GM23338 (cell line): ENCODE data around the gene IL36RN. TPM values are rescaled to one million over a fixed set of nuclear protein-coding genes. Genes with fewer than 3 reads are reported as not detected.

ENCODE experiments used
- ATAC-seq: fragments of 200-7000 bp; cut with Tn5 transposase; 3 replicates; pipeline ENCODE4 v1.9.1; 2020
- DNase-seq: peaks from one replicate; pipeline ENCODE4 v3.0.0-alpha.2; 2015; ENCODE audit warnings: low spot score
- H2AFZ ChIP-seq: fragments of 200-600 bp; sonication (generic); 2 replicates; pipeline ENCODE4 v1.8.0; 2016; ENCODE audit warnings: antibody characterized with exemption, mild to moderate bottlenecking, moderate library complexity
- H3F3A ChIP-seq: fragments of 200-600 bp; sonication (generic); replicated peaks from 2 replicates; pipeline ENCODE4 v1.8.0; 2017; ENCODE audit warnings: antibody characterized with exemption, mixed run types, low read depth
- H3K27ac ChIP-seq: fragments of 200-600 bp; sonication (generic); 2 replicates; pipeline ENCODE4 v1.6.1; 2016; ENCODE audit warnings: low read depth
- H3K27me3 ChIP-seq: fragments of 200-600 bp; sonication (generic); 2 replicates; pipeline ENCODE4 v1.8.0; 2016; ENCODE audit warnings: mild to moderate bottlenecking, mixed run types, moderate library complexity; ENCODE audit not compliant: insufficient read depth
- H3K36me3 ChIP-seq: fragments of 200-600 bp; sonication (generic); 2 replicates; pipeline ENCODE4 v1.8.0; 2016; ENCODE audit warnings: mild to moderate bottlenecking; ENCODE audit not compliant: insufficient read depth
- H3K4me1 ChIP-seq: fragments of 200-600 bp; sonication (generic); 2 replicates; pipeline ENCODE4 v1.8.0; 2016; ENCODE audit warnings: mild to moderate bottlenecking, moderate library complexity; ENCODE audit not compliant: insufficient read depth
- H3K4me2 ChIP-seq: fragments of 200-600 bp; sonication (generic); 2 replicates; pipeline ENCODE4 v1.7.1; 2017; ENCODE audit warnings: mixed run types
- H3K4me3 ChIP-seq: fragments of 200-600 bp; sonication (generic); 2 replicates; pipeline ENCODE4 v1.6.1; 2016; ENCODE audit warnings: mixed run types
- H3K79me2 ChIP-seq: fragments of 200-600 bp; sonication (generic); replicated peaks from 2 replicates; pipeline ENCODE4 v1.8.0; 2017; ENCODE audit warnings: mild to moderate bottlenecking; ENCODE audit not compliant: insufficient read depth
- H3K9me2 ChIP-seq: fragments of 200-600 bp; sonication (generic); 2 replicates; pipeline ENCODE4 v1.8.0; 2017; ENCODE audit not compliant: insufficient read depth
- H4K20me1 ChIP-seq: fragments of 200-600 bp; sonication (generic); replicated peaks from 2 replicates; pipeline ENCODE4 v1.8.0; 2017; ENCODE audit warnings: mild to moderate bottlenecking; ENCODE audit not compliant: insufficient read depth
- H3K27ac Mint-ChIP-seq: 2 replicates; pipeline ENCODE4 v1.8.0; 2020; ENCODE audit warnings: inconsistent platforms, mild to moderate bottlenecking, moderate library complexity, mixed read lengths
- H3K27me3 Mint-ChIP-seq: 3 replicates; pipeline ENCODE4 v1.8.0; 2022; ENCODE audit warnings: low read depth, mild to moderate bottlenecking, moderate library complexity, mixed read lengths, inconsistent platforms; ENCODE audit not compliant: insufficient read depth, poor library complexity
- H3K36me3 Mint-ChIP-seq: 3 replicates; pipeline ENCODE4 v1.8.0; 2021; ENCODE audit warnings: low read depth, mild to moderate bottlenecking, inconsistent platforms, moderate library complexity, mixed read lengths
- H3K4me1 Mint-ChIP-seq: 3 replicates; pipeline ENCODE4 v1.8.0; 2020; ENCODE audit warnings: mild to moderate bottlenecking, inconsistent platforms, mixed read lengths
- H3K4me3 Mint-ChIP-seq: 3 replicates; pipeline ENCODE4 v1.8.0; 2021; ENCODE audit warnings: moderate library complexity, mild to moderate bottlenecking, inconsistent platforms, mixed read lengths
- H3K9me3 Mint-ChIP-seq: 3 replicates; pipeline ENCODE4 v1.8.0; 2020; ENCODE audit warnings: moderate library complexity, mild to moderate bottlenecking, inconsistent platforms, mixed read lengths
- CREB1 ChIP-seq: fragments of 250-450 bp; sonication (Bioruptor Pico); IDR thresholded peaks from 2 replicates; pipeline ENCODE4 v1.5.0; 2020; ENCODE audit warnings: low read depth, mild to moderate bottlenecking, moderate library complexity
- ETS1 ChIP-seq: IDR thresholded peaks from 2 replicates; pipeline ENCODE4 v1.6.1; 2016; ENCODE audit warnings: antibody characterized with exemption
- EZH2 ChIP-seq: fragments of 200-600 bp; sonication (generic); IDR thresholded peaks from one replicate; pipeline ENCODE4 v1.8.0; 2017; ENCODE audit warnings: antibody characterized with exemption, mild to moderate bottlenecking, low read depth; ENCODE audit not compliant: unreplicated experiment
- EZH2phosphoT487 ChIP-seq: fragments of 200-600 bp; sonication (generic); IDR thresholded peaks from one replicate; pipeline ENCODE4 v1.8.1; 2018; ENCODE audit warnings: antibody characterized with exemption; ENCODE audit not compliant: unreplicated experiment
- JUNB ChIP-seq: IDR thresholded peaks from one replicate; pipeline ENCODE4 v1.6.1; 2016; ENCODE audit warnings: antibody characterized with exemption; ENCODE audit not compliant: unreplicated experiment
- NANOG ChIP-seq: IDR thresholded peaks from 2 replicates; pipeline ENCODE4 v1.6.1; 2016; ENCODE audit warnings: antibody characterized with exemption, borderline replicate concordance
- POLR2AphosphoS5 ChIP-seq: IDR thresholded peaks from 2 replicates; pipeline ENCODE4 v1.6.1; 2016; ENCODE audit warnings: antibody characterized with exemption, low read depth
- STAT1 ChIP-seq: IDR thresholded peaks from one replicate; pipeline ENCODE4 v1.6.1; 2016; ENCODE audit warnings: antibody characterized with exemption; ENCODE audit not compliant: unreplicated experiment
- ZNF114 ChIP-seq: fragments of 250-450 bp; sonication (Bioruptor Pico); IDR thresholded peaks from 2 replicates; pipeline ENCODE4 v1.5.0; 2020; ENCODE audit warnings: mild to moderate bottlenecking, moderate library complexity
- ZNF331 ChIP-seq: fragments of 250-450 bp; sonication (Bioruptor Pico); IDR thresholded peaks from 2 replicates; pipeline ENCODE4 v1.5.0; 2020; ENCODE audit warnings: low read depth, mild to moderate bottlenecking, moderate library complexity
- polyA plus RNA-seq: library from polyadenylated mRNA; unstranded; fragments of >200 nt; fragmentation: Nextera tagmentation; extraction: Ambion mirVana; gene quantifications from 2 replicates; pipeline ENCODE4 v1.2.1, GENCODE V29; 2016
- total RNA-seq: library from RNA; depleted of rRNA; stranded (reverse); fragments of >200 nt; shearing (Covaris generic); gene quantifications from 2 replicates; pipeline ENCODE4 v1.2.3, GENCODE V29; 2014
- TF ChIP-seq, protein P1 (sequence below): IDR thresholded peaks from one replicate; pipeline ENCODE4 v1.6.1; 2018; ENCODE audit warnings: antibody characterized with exemption; ENCODE audit not compliant: unreplicated experiment
- TF ChIP-seq, protein P2 (sequence below), 2 experiments: fragments of 200-600 bp in 1 of 2; sonication (generic) in 1 of 2; conservative IDR thresholded peaks; 2 replicates each; pipeline versions ENCODE4 v1.5.1 to v1.6.1; 2016 to 2017; ENCODE audit warnings: antibody characterized with exemption in 2 of 2, low read depth in 2 of 2, mild to moderate bottlenecking in 2 of 2, moderate library complexity in 1 of 2
- TF ChIP-seq, protein P3 (sequence below): fragments of 250-450 bp; sonication (Bioruptor Pico); IDR thresholded peaks from 2 replicates; pipeline ENCODE4 v1.5.0; 2020; ENCODE audit warnings: mild to moderate bottlenecking, moderate library complexity

IL36RN gene
- total and polyA plus RNA-seq, 2 experiments from 2014 or later = not detected

DNA sequence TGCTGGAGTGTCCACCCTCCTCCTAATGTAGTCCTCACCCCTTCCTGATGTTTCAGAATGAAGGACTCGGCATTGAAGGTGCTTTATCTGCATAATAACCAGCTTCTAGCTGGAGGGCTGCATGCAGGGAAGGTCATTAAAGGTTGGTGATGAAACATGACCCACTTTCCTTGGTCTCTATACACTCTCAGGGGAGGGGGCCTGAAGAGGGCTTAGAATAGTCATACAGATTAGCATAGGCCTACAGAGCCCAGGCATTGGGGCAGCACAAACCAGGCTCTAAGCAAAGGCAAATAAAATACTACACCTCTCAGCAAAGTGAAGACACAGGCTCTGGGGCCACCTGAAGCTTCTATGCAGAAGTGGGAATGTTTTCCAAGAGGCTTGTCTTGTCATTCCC, 1.8 kb downstream of the IL36RN start:
- no peak overlapping the region for H3K27ac ChIP-seq
- H3K4me3 ChIP-seq = no peak overlapping the region
- no peak overlapping the region for H3K4me2 ChIP-seq
- no peaks in the 10 kb centered on the region for H3K4me1 ChIP-seq
- no peaks in the 10 kb centered on the region for H3K9me2 ChIP-seq
- TF ChIP-seq ZNF331 (no peak), CREB1 (no peak), JUNB (no peak), STAT1 (no peak), ZNF114 (CRISPR knock-in tag) (no peak), ETS1 (no peak), EZH2 (no peak), NANOG (no peak), EZH2phosphoT487 (no peak), POLR2AphosphoS5 (no peak)
- TF ChIP-seq, protein P1, sequence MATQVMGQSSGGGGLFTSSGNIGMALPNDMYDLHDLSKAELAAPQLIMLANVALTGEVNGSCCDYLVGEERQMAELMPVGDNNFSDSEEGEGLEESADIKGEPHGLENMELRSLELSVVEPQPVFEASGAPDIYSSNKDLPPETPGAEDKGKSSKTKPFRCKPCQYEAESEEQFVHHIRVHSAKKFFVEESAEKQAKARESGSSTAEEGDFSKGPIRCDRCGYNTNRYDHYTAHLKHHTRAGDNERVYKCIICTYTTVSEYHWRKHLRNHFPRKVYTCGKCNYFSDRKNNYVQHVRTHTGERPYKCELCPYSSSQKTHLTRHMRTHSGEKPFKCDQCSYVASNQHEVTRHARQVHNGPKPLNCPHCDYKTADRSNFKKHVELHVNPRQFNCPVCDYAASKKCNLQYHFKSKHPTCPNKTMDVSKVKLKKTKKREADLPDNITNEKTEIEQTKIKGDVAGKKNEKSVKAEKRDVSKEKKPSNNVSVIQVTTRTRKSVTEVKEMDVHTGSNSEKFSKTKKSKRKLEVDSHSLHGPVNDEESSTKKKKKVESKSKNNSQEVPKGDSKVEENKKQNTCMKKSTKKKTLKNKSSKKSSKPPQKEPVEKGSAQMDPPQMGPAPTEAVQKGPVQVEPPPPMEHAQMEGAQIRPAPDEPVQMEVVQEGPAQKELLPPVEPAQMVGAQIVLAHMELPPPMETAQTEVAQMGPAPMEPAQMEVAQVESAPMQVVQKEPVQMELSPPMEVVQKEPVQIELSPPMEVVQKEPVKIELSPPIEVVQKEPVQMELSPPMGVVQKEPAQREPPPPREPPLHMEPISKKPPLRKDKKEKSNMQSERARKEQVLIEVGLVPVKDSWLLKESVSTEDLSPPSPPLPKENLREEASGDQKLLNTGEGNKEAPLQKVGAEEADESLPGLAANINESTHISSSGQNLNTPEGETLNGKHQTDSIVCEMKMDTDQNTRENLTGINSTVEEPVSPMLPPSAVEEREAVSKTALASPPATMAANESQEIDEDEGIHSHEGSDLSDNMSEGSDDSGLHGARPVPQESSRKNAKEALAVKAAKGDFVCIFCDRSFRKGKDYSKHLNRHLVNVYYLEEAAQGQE = no peak
- TF ChIP-seq, protein P2, sequence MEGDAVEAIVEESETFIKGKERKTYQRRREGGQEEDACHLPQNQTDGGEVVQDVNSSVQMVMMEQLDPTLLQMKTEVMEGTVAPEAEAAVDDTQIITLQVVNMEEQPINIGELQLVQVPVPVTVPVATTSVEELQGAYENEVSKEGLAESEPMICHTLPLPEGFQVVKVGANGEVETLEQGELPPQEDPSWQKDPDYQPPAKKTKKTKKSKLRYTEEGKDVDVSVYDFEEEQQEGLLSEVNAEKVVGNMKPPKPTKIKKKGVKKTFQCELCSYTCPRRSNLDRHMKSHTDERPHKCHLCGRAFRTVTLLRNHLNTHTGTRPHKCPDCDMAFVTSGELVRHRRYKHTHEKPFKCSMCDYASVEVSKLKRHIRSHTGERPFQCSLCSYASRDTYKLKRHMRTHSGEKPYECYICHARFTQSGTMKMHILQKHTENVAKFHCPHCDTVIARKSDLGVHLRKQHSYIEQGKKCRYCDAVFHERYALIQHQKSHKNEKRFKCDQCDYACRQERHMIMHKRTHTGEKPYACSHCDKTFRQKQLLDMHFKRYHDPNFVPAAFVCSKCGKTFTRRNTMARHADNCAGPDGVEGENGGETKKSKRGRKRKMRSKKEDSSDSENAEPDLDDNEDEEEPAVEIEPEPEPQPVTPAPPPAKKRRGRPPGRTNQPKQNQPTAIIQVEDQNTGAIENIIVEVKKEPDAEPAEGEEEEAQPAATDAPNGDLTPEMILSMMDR (conservative IDR thresholded peaks at IDR 0.05; ENCODE audit: low read depth in 2 of 2) = no peak
- TF ChIP-seq, protein P3, sequence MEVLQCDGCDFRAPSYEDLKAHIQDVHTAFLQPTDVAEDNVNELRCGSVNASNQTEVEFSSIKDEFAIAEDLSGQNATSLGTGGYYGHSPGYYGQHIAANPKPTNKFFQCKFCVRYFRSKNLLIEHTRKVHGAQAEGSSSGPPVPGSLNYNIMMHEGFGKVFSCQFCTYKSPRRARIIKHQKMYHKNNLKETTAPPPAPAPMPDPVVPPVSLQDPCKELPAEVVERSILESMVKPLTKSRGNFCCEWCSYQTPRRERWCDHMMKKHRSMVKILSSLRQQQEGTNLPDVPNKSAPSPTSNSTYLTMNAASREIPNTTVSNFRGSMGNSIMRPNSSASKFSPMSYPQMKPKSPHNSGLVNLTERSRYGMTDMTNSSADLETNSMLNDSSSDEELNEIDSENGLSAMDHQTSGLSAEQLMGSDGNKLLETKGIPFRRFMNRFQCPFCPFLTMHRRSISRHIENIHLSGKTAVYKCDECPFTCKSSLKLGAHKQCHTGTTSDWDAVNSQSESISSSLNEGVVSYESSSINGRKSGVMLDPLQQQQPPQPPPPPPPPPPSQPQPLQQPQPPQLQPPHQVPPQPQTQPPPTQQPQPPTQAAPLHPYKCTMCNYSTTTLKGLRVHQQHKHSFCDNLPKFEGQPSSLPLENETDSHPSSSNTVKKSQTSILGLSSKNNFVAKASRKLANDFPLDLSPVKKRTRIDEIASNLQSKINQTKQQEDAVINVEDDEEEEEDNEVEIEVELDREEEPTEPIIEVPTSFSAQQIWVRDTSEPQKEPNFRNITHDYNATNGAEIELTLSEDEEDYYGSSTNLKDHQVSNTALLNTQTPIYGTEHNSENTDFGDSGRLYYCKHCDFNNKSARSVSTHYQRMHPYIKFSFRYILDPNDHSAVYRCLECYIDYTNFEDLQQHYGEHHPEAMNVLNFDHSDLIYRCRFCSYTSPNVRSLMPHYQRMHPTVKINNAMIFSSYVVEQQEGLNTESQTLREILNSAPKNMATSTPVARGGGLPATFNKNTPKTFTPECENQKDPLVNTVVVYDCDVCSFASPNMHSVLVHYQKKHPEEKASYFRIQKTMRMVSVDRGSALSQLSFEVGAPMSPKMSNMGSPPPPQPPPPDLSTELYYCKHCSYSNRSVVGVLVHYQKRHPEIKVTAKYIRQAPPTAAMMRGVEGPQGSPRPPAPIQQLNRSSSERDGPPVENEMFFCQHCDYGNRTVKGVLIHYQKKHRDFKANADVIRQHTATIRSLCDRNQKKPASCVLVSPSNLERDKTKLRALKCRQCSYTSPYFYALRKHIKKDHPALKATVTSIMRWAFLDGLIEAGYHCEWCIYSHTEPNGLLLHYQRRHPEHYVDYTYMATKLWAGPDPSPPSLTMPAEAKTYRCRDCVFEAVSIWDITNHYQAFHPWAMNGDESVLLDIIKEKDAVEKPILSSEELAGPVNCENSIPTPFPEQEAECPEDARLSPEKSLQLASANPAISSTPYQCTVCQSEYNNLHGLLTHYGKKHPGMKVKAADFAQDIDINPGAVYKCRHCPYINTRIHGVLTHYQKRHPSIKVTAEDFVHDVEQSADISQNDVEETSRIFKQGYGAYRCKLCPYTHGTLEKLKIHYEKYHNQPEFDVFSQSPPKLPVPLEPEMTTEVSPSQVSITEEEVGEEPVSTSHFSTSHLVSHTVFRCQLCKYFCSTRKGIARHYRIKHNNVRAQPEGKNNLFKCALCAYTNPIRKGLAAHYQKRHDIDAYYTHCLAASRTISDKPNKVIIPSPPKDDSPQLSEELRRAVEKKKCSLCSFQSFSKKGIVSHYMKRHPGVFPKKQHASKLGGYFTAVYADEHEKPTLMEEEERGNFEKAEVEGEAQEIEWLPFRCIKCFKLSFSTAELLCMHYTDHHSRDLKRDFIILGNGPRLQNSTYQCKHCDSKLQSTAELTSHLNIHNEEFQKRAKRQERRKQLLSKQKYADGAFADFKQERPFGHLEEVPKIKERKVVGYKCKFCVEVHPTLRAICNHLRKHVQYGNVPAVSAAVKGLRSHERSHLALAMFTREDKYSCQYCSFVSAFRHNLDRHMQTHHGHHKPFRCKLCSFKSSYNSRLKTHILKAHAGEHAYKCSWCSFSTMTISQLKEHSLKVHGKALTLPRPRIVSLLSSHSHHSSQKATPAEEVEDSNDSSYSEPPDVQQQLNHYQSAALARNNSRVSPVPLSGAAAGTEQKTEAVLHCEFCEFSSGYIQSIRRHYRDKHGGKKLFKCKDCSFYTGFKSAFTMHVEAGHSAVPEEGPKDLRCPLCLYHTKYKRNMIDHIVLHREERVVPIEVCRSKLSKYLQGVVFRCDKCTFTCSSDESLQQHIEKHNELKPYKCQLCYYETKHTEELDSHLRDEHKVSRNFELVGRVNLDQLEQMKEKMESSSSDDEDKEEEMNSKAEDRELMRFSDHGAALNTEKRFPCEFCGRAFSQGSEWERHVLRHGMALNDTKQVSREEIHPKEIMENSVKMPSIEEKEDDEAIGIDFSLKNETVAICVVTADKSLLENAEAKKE (CRISPR knock-in tag) = no peak
- no peaks in the 10 kb centered on the region for H3F3A ChIP-seq
- ATAC-seq (peak; percentile 75), DNase-seq (no peak)
- no peak overlapping the region for H3K27ac Mint-ChIP-seq
- H3K79me2 ChIP-seq = no peaks in the 10 kb centered on the region
- no peak overlapping the region for H3K4me3 Mint-ChIP-seq
- H3K27me3 Mint-ChIP-seq = peaks cover 6% of the 10 kb centered on the region
- H3K36me3 Mint-ChIP-seq = no peaks in the 10 kb centered on the region; the same call in 2 of the 3 replicates
- H4K20me1 ChIP-seq = no peaks in the 10 kb centered on the region
- H3K27me3 ChIP-seq = no peaks in the 10 kb centered on the region
- H3K4me1 Mint-ChIP-seq = peaks cover 6% of the 10 kb centered on the region; the same call in 1 of the 3 replicates
- no peak overlapping the region for H2AFZ ChIP-seq
- peaks cover 23% of the 10 kb centered on the region for H3K9me3 Mint-ChIP-seq
- no peaks in the 10 kb centered on the region for H3K36me3 ChIP-seq
